ENCODE results near the gene SENP1.

Gene SENP1

GRCh38 chr12:48000878-48001504 lies 104.9 kb downstream of the SENP1 start:
- Histone ChIP-seq H3K9me3 (ENCODE audit: low read length) (no peaks in the 10 kb centered on the region), H2AFZ (ENCODE audit: low read depth, low read length) (peak overlapping the region; percentile 21), H3K27me3 (ENCODE audit: insufficient read depth, low read length) (no peaks in the 10 kb centered on the region), H3K4me1 (ENCODE audit: insufficient read depth, low read length) (peaks cover 36% of the 10 kb centered on the region), H3K4me3 (ENCODE audit: low read length) (peak overlapping the region; percentile 65), H3K36me3 (ENCODE audit: insufficient read depth, low read length) (peaks cover 20% of the 10 kb centered on the region)

- Histone ChIP-seq H3K4me1 (ENCODE audit: insufficient read depth, low read length) (peaks cover 30% of the 10 kb centered on the region), H2AFZ (ENCODE audit: low read depth, low read length) (no peak overlapping the region), H3K9me3 (ENCODE audit: low read length) (no peaks in the 10 kb centered on the region), H3K4me3 (ENCODE audit: low read length) (no peak overlapping the region), H3K27me3 (ENCODE audit: insufficient read depth, low read length) (no peaks in the 10 kb centered on the region), H3K36me3 (ENCODE audit: insufficient read depth, low read length) (peaks cover 31% of the 10 kb centered on the region)
Measured at GRCh38 chr12:47999816-48000215, 106.1 kb downstream of the SENP1 start.

DNA sequence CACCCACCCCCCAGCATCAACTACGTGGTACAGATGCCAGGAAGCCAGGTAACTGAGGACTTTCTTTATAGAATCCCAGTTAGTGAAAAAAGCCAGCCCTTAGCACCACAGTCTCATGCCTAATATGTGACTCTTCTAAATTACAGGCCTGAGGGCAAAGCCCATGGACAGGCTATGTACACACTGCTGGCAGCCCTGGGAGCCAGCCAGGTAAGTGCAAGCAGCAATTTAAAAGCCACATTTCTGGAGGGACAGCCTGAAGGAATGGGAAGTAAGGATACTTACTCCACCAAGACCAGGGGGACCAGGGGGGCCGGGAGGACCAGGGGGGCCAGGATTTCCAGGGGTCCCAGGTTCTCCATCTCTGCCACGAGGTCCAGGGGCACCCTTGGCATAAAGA lies 108.6 kb downstream of the SENP1 start:
- H3K27me3 ChIP-seq (ENCODE audit: insufficient read depth, low read length), result no peaks in the 10 kb centered on the region

DNA sequence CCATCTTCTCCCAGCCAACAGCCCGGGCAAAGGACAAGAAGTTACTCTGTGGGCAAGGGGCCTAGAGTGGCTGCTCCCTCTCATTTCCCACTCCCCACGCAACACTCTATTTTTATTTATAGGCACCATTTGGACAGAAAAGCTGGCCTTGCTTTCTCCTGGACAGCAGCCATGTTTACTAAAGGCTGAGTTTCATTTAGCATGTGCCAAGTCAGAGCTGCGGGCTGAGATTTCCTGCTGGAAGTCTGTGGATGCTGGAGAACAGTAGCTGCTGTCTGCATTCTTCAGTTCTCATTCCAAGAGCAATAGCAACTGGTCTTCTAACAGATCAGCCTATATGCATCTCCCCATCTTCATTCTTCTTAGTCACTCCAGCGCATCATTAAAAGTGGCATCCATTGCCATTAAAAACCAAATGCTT lies 109.9 kb downstream of the SENP1 start:
- Histone ChIP-seq H3K27me3 (ENCODE audit: insufficient read depth, low read length) (no peaks in the 10 kb centered on the region), H2AFZ (ENCODE audit: low read depth, low read length) (no peak overlapping the region), H3K9me3 (ENCODE audit: low read length) (no peaks in the 10 kb centered on the region), H3K4me1 (ENCODE audit: insufficient read depth, low read length) (peaks cover 4% of the 10 kb centered on the region), H3K4me3 (ENCODE audit: low read length) (no peak overlapping the region), H3K36me3 (ENCODE audit: insufficient read depth, low read length) (peaks cover 62% of the 10 kb centered on the region)

More for the DNA sequence above, 108.6 kb downstream of the SENP1 start:
- Histone ChIP-seq H3K9me3 (ENCODE audit: low read length) (no peaks in the 10 kb centered on the region), H3K4me3 (ENCODE audit: low read length) (no peak overlapping the region), H3K4me1 (ENCODE audit: insufficient read depth, low read length) (peaks cover 11% of the 10 kb centered on the region), H3K36me3 (ENCODE audit: insufficient read depth, low read length) (peaks cover 56% of the 10 kb centered on the region), H2AFZ (ENCODE audit: low read depth, low read length) (no peak overlapping the region)

- Histone ChIP-seq H3K4me1 (ENCODE audit: insufficient read depth, low read length) (peaks cover 9% of the 10 kb centered on the region), H3K27me3 (ENCODE audit: insufficient read depth, low read length) (no peaks in the 10 kb centered on the region), H3K36me3 (ENCODE audit: insufficient read depth, low read length) (peaks cover 69% of the 10 kb centered on the region)
Measured at GRCh38 chr12:47993491-47993890, 112.4 kb downstream of the SENP1 start.

More at GRCh38 chr12:47993491-47993890, 112.4 kb downstream of the SENP1 start:
- no peak overlapping the region for H3K4me3 ChIP-seq (ENCODE audit: low read length)
- no peak overlapping the region for H2AFZ ChIP-seq (ENCODE audit: low read depth, low read length)
- no peaks in the 10 kb centered on the region for H3K9me3 ChIP-seq (ENCODE audit: low read length)

Measured in neuron (in vitro differentiated cells).